Measurements from ENCODE around the gene MCM10.

GRCh38 chr10:13256627-13257026, 95.3 kb downstream of the MCM10 start:
- TF ChIP-seq CTCF (IDR thresholded peaks at IDR 0.05) (no peak), EP300 (IDR thresholded peaks at IDR 0.05) (no peak), POLR2AphosphoS5 (IDR thresholded peaks at IDR 0.05) (no peak)
